GM12891 (cell line): ENCODE data around the gene ACTL8.

Experiments used
- DNase-seq: peaks from one replicate; pipeline ENCODE4 v3.0.0; 2011; ENCODE audit warnings: low spot score; ENCODE audit not compliant: insufficient read length
- FAIRE-seq: peaks from 2 replicates; lab custom pipeline; 2011; peaks lifted over from hg19 to GRCh38; lab: Jason Lieb, UNC
- PAX5 ChIP-seq: IDR thresholded peaks from 2 replicates; pipeline ENCODE4 v1.6.1; 2011; ENCODE audit warnings: low read length, moderate library complexity, mild to moderate bottlenecking; ENCODE audit not compliant: insufficient read depth, severe bottlenecking
- POLR2A ChIP-seq: IDR thresholded peaks from 2 replicates; pipeline ENCODE4 v1.6.1; 2011; ENCODE audit warnings: low read depth, low read length, control low read depth
- POLR2AphosphoS5 ChIP-seq: IDR thresholded peaks from 2 replicates; pipeline ENCODE4 v1.6.1; 2011; ENCODE audit warnings: low read depth, low read length, control low read depth
- POU2F2 ChIP-seq: IDR thresholded peaks from 2 replicates; pipeline ENCODE4 v1.6.1; 2011; ENCODE audit warnings: low read depth, mild to moderate bottlenecking, control low read depth, low read length, moderate library complexity
- SPI1 ChIP-seq: IDR thresholded peaks from 2 replicates; pipeline ENCODE4 v1.6.1; 2011; ENCODE audit warnings: low read depth, low read length, control low read depth
- TAF1 ChIP-seq: IDR thresholded peaks from 2 replicates; pipeline ENCODE4 v1.6.1; 2011; ENCODE audit warnings: low read depth, low read length, control low read depth

ACTL8 gene

DNA sequence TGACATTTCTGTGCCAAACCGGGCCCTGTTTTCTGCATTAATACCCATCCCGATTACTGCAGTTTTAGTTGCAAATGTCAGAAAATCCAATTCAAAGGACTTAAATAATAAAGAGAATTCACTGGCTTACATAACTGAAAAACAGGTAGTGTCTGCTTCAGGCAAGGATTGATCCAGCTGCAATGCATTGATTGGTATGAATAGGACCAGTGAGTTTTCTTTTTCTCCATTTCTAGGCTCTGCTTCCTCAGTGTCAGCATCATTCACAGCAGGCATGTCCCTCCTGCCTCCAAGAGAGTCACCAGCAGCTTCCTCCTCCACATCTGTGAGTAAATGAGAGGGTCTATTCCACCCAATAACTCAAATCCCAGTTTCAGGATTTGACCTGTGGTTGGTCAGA, 33.7 kb upstream of the ACTL8 start:
- DNase-seq, result no peak
- TF ChIP-seq POLR2A, result no peak
- no peak for TF ChIP-seq POLR2AphosphoS5
- TF ChIP-seq SPI1, result no peak
- no peak for TF ChIP-seq TAF1
- TF ChIP-seq PAX5, result no peak
- TF ChIP-seq POU2F2, result no peak
- FAIRE-seq, result no peak

DNA sequence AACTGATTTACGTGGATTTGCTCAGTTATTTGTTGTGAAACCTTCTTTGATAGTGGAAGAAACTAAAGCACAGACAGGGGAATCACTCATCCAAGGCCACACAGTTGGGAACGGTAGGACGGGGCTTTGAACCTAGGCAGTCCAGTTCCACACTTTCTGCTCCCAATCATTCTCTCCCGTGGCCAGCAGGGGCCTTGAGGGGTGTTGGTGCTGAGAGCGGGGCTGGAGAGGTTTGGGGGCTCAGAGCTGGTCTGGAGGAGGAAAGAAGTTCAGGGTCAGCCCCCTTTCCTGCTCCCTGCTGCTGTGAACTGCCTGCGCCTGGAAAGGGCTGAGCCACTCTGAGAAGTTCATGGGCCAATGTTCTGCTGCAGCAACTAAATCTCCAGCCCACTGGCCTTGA, 31.4 kb upstream of the ACTL8 start:
- TF ChIP-seq PAX5, result no peak
- FAIRE-seq (no peak), DNase-seq (no peak)

DNA sequence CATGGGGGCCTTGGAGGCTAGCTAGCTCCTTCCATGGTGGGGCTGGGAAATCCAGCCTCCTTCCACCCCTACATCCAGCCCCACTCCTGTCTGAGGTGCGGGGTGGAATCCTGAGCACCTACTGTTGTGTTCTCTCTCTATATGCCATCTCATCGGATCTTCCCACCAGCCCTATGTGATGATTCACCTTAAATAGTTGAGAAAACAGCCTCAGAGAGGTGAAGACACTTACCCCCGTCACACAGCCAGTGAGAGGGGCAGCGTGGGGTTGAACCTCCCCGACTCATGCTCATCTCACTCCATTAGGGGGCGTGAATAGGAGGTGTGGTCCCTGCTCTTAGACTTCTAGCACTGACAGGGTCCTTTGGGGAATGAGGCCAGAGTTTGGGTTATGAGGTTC, 31.0 kb upstream of the ACTL8 start:
- DNase-seq (no peak), FAIRE-seq (no peak)
- TF ChIP-seq TAF1 (no peak), SPI1 (no peak), PAX5 (no peak), POLR2AphosphoS5 (no peak), POU2F2 (no peak), POLR2A (no peak)

DNA sequence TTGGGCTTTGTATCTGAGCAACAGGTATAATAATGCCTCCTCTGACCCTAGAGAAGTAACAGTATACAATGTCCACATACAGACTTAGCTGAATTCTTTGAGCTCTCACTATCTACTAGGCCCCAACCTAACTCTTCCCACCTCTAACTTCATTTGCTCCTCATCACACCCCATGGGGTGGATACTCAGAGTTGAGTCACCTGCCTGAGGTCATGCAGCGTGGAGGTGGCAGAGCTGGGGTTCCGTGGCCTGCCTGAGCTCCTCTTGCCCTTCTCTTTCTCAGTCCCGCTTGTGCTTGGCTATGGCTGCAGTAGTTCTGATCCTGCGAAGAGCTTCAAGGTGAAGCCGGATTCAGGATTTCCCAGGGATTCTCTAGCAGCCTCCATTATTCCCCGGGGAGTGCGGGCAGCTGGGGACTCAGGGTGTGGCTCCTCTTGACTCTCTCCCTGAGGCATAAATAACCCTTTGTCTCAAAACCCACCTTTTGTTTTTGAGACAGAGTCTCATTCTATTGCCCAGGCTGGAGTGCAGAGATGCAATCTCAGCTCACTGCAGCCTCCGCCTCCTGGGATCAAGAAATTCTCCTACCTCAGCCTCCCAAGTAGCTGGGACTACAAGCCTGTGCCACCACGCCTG, 29.9 kb upstream of the ACTL8 start:
- DNase-seq (no peak), FAIRE-seq (no peak)
- no peak for TF ChIP-seq POLR2A
- TF ChIP-seq SPI1, result no peak
- TF ChIP-seq TAF1, result no peak
- no peak for TF ChIP-seq POU2F2
- TF ChIP-seq PAX5, result no peak
- no peak for TF ChIP-seq POLR2AphosphoS5

DNA sequence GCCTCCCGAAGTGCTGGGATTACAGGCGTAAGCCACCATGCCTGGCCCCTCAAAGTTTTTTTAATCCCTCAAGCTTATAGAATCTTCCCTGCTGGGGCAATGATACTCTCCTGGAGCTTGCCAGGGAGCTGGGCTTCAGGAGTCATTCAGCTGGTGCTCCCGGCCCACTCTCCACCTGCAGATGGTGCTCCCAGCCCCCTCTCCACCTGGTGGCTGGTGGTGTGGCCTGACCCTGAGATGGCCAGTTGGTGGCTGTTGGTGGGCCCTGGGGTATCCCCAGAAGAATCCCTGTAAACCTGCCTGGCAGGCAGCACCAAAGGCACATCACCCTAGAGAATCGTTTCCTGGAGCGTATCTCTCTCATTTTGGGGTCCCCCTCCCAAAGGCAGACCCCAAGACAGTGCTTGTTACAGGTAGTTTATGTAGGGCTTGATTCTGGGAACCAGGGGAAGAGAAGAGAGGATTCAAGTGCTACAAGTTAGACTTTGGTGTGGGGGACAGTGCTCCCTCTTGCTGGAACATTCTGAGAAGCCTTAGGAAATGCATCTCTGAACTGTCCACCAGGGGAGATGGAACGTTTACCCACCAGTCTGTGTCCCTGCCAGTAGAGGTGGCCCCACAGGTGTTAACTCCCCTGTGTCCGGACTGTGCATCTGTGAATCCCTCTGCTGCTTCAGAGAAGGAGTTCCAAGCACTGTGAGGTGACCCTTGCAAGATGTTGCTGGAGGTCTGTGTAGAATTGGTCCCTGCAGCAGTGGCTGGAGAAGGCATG, 29.1 kb upstream of the ACTL8 start:
- FAIRE-seq (no peak), DNase-seq (no peak)
- TF ChIP-seq PAX5 (no peak), POLR2A (no peak), SPI1 (no peak), POU2F2 (no peak), TAF1 (no peak), POLR2AphosphoS5 (no peak)

DNA sequence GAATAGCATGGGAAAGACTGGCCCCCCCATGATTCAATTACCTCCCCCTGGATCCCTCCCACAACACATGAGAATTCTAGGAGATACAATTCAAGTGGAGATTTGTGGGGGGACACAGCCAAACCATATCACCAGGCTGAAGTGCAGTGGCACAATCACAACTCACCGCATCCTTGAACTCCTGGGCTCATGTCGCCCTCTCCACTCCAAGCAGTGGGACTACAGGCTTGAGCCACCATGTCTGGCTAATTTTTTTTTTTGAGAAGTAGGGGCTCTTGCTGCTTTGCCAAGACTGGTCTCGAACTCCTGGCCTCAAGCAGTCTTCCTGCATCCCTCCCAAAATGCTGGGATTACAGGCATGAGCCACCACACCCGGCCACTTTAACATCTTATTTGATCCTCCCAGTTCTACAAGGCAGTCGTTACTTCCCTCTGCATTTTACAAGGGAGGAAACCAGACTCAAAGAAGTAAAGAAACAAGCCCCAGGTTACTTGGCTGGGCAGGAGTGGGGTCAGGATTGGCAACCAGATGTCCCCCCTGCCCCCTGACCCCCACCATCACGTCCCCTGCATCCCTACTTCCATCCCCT, 26.9 kb upstream of the ACTL8 start:
- no peak for FAIRE-seq

DNA sequence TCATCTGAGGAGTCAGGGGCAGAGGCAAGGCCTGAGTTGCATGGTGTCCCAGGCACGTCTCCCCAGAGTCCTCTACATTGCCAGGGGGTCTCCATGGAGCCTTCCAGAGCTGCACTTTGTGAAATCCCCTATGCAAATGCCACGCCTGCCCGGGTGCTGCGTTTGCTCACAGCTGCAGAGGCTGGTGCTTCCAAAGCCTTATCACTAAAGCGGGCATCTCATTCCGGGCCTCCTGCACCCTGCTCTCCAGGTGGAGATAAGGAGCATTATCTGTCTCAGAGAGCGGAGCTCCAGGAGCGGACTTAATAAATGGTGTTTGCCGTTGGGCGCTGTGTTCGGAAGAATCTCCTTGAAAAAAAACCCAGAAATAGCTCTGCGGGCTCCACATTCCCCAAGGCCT, 25.9 kb upstream of the ACTL8 start:
- DNase-seq (no peak), FAIRE-seq (no peak)
- TF ChIP-seq POU2F2 (no peak), PAX5 (no peak), POLR2A (no peak), SPI1 (no peak), POLR2AphosphoS5 (no peak), TAF1 (no peak)

More for the DNA sequence above, 26.9 kb upstream of the ACTL8 start:
- TF ChIP-seq SPI1 (no peak), POLR2A (no peak), PAX5 (no peak), POU2F2 (no peak), POLR2AphosphoS5 (no peak), TAF1 (no peak)
- no peak for DNase-seq

DNA sequence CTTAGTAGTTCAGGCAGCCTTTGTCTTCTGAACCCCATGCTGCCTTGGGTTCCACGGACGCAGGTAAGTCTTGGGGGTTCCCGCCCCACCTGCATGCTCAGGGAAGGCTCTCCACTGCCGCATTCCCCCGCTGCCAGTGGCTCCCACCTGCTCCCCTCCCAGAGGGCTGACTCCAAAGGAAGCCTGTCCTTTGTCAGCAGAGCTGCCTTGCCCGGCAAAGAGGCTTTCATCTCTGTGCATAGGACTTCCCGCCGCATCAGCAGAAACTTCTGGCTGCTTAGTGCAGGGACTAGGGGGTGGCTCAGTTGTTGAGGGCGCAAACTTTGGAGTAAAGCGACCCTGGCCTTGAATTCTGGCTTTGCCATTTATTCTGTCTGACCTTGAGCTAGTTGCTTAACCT, 25.2 kb upstream of the ACTL8 start:
- TF ChIP-seq POLR2A, result no peak
- TF ChIP-seq POU2F2, result no peak
- TF ChIP-seq SPI1, result no peak
- no peak for TF ChIP-seq PAX5
- TF ChIP-seq POLR2AphosphoS5, result no peak
- TF ChIP-seq TAF1, result no peak
- FAIRE-seq, result no peak

DNA sequence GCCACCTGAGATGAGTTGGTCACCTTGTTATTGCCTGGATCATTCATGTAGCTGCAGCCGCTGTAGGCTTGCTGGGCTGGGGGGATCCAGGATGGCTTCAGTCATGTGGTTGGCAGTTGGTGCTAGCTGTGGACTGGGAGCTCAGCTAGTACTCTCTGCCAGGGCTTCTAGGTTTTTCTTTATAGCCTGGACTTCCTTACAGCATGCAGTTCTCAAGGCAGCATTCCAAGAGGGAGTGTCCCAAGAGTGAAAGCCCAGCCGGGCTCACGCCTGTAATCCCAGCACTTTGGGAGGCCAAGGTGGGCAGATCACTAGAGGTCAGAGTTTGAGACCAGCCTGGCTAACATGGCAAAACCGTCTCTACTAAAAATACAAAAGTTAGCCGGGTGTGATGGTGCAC, 23.7 kb upstream of the ACTL8 start:
- no peak for DNase-seq
- FAIRE-seq, result no peak
- no peak for TF ChIP-seq POU2F2
- TF ChIP-seq SPI1, result no peak
- TF ChIP-seq TAF1, result no peak
- TF ChIP-seq POLR2A, result no peak
- no peak for TF ChIP-seq PAX5
- TF ChIP-seq POLR2AphosphoS5, result no peak

More for the DNA sequence above, 25.2 kb upstream of the ACTL8 start:
- DNase-seq, result no peak

DNA sequence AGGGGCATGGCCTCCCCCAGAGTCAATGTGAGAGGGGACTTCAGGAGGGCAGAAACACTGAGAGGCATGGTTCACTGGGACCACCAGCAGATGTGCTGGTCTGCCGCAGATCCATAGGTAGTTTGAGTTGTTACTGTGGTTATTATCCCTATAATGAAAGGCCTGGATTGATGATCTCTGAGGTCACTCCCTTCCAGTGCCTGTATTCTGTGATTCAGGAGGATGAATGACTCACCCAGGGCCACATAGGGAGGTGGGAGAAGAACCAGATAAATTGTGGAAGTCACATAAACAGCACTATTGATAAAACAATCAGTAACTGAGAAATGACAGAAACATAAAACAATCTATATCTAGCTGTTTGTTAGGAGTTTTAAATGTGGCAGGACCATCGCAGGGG, 22.7 kb upstream of the ACTL8 start:
- DNase-seq, result no peak
- FAIRE-seq, result no peak
- TF ChIP-seq SPI1, result no peak
- TF ChIP-seq TAF1, result no peak

DNA sequence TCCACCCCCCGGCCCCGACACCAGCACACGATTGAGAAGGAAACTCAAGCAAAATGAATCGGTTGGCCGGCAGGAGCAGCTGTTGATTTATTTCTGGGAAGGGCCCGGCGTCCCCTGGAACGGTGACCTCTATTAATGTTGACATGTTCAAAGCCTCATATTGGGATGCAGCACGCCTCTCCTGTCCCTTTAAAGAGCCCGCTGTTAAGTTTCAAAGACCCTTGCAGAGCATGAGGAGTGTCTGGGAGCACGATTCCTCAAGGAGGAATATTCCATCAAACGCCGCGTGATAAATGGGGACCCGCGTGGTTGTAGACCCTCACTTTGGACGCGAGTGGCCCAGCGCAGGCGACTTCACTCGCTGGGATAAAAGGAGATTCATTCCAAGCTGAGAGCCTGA, 21.5 kb upstream of the ACTL8 start:
- no peak for FAIRE-seq

More for the DNA sequence above, 21.5 kb upstream of the ACTL8 start:
- TF ChIP-seq PAX5, result no peak
- no peak for TF ChIP-seq POU2F2
- TF ChIP-seq POLR2A, result no peak
- no peak for TF ChIP-seq TAF1
- no peak for TF ChIP-seq SPI1
- TF ChIP-seq POLR2AphosphoS5, result no peak
- no peak for DNase-seq
